GM12891 (cell line): ENCODE results near the gene SLC22A2.

Experiments
- PAX5 ChIP-seq: IDR thresholded peaks from 2 replicates; pipeline ENCODE4 v1.6.1; 2011; ENCODE audit warnings: low read length, moderate library complexity, mild to moderate bottlenecking; ENCODE audit not compliant: insufficient read depth, severe bottlenecking
- POLR2A ChIP-seq: IDR thresholded peaks from 2 replicates; pipeline ENCODE4 v1.6.1; 2011; ENCODE audit warnings: low read depth, low read length, control low read depth
- POLR2AphosphoS5 ChIP-seq: IDR thresholded peaks from 2 replicates; pipeline ENCODE4 v1.6.1; 2011; ENCODE audit warnings: low read depth, low read length, control low read depth
- SPI1 ChIP-seq: IDR thresholded peaks from 2 replicates; pipeline ENCODE4 v1.6.1; 2011; ENCODE audit warnings: low read depth, low read length, control low read depth
- TAF1 ChIP-seq: IDR thresholded peaks from 2 replicates; pipeline ENCODE4 v1.6.1; 2011; ENCODE audit warnings: low read depth, low read length, control low read depth

GRCh38 chr6:160273750-160274149 lies 15.1 kb upstream of the SLC22A2 start:
- TF ChIP-seq POLR2A (no peak), TAF1 (no peak), POLR2AphosphoS5 (no peak), PAX5 (no peak), SPI1 (no peak)
